Lower lobe of right lung (tissue), 2 donors: Measurements from ENCODE around the gene VWA8. TPM values are rescaled to one million over a fixed set of nuclear protein-coding genes. Genes with fewer than 3 reads are reported as not detected.
"Not testable (repeated sequence)": the region's sequence is repeated elsewhere in the genome, so short reads cannot be mapped to it uniquely, and the experiment has no call there.

Experiments
- ATAC-seq, 2 donors: fragments of 200-7000 bp; cut with Tn5 transposase; one replicate each; pipeline ENCODE4 v1.9.1; 2020 to 2022; ENCODE audit warnings: mild to moderate bottlenecking in 2 of 2, moderate library complexity in 2 of 2
- DNase-seq: peaks from one replicate; pipeline ENCODE4 v3.0.0-alpha.2; 2020
- H3K27ac ChIP-seq: fragments of 200-600 bp; one replicate; pipeline ENCODE4 v1.8.0; 2022
- H3K27me3 ChIP-seq: fragments of 200-600 bp; one replicate; pipeline ENCODE4 v1.8.0; 2022; ENCODE audit warnings: low read depth
- H3K36me3 ChIP-seq: fragments of 200-600 bp; one replicate; pipeline ENCODE4 v1.8.0; 2022; ENCODE audit warnings: mild to moderate bottlenecking
- H3K4me1 ChIP-seq: fragments of 200-600 bp; one replicate; pipeline ENCODE4 v1.8.0; 2022
- H3K4me3 ChIP-seq: fragments of 200-600 bp; one replicate; pipeline ENCODE4 v1.8.0; 2022; ENCODE audit warnings: mild to moderate bottlenecking
- H3K9me3 ChIP-seq: fragments of 200-600 bp; one replicate; pipeline ENCODE4 v1.8.0; 2022
- intact Hi-C: fragments of 100-400 bp; cut with DNase I; formaldehyde crosslinking; loops from one replicate; pipeline ENCODE4 v1.11.0; 2022
- total RNA-seq: library from RNA; stranded (reverse); fragmentation: NEBNext Ultra II Directional; extraction: Animal tissue kit (Norgen Biotek cat#: 25700); gene quantifications from one replicate; pipeline ENCODE4 v1.2.1, GENCODE V29; 2021
- TF ChIP-seq, protein P1 (sequence below): fragments of 200-600 bp; IDR thresholded peaks from one replicate; pipeline ENCODE4 v1.8.0; 2022; ENCODE audit warnings: antibody characterized with exemption, mild to moderate bottlenecking
- donor health status: DM: no; HTN: yes; CAD: no; lungs with severe emphysema.

The VWA8 gene
- total RNA-seq, 1 donor from 2014 or later, result 18.2 TPM

DNA sequence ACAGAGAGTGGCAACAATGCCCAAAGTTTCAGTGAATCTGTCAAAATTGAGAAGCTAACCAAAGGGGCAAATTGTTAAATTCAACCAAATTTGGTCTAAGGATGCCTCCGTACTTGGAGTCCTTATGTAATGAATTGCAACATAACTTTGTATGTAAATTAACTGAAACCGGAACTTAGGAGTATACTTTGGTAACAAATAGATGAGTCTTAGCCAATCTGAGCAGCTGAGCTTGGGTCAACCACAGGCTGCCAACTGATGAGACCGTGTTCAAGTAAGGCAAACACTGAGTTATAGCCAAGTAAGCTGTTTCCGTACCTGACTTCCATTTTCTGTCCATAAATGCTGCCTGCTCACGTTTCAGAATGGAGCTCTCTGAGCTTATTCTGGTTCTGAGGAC is 5.3 kb downstream of the VWA8 start:
- Histone ChIP-seq H3K27me3 (no peaks in the 10 kb centered on the region), H3K4me3 (no peak overlapping the region), H3K36me3 (no peaks in the 10 kb centered on the region), H3K27ac (no peak overlapping the region), H3K4me1 (peaks cover 10% of the 10 kb centered on the region), H3K9me3 (no peaks in the 10 kb centered on the region)
- ATAC-seq (peak; percentile 42 to 73), DNase-seq (peak; percentile 51)
- TF ChIP-seq, protein P1, sequence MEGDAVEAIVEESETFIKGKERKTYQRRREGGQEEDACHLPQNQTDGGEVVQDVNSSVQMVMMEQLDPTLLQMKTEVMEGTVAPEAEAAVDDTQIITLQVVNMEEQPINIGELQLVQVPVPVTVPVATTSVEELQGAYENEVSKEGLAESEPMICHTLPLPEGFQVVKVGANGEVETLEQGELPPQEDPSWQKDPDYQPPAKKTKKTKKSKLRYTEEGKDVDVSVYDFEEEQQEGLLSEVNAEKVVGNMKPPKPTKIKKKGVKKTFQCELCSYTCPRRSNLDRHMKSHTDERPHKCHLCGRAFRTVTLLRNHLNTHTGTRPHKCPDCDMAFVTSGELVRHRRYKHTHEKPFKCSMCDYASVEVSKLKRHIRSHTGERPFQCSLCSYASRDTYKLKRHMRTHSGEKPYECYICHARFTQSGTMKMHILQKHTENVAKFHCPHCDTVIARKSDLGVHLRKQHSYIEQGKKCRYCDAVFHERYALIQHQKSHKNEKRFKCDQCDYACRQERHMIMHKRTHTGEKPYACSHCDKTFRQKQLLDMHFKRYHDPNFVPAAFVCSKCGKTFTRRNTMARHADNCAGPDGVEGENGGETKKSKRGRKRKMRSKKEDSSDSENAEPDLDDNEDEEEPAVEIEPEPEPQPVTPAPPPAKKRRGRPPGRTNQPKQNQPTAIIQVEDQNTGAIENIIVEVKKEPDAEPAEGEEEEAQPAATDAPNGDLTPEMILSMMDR, result no peak
- intact Hi-C loops, result no loop called here

DNA sequence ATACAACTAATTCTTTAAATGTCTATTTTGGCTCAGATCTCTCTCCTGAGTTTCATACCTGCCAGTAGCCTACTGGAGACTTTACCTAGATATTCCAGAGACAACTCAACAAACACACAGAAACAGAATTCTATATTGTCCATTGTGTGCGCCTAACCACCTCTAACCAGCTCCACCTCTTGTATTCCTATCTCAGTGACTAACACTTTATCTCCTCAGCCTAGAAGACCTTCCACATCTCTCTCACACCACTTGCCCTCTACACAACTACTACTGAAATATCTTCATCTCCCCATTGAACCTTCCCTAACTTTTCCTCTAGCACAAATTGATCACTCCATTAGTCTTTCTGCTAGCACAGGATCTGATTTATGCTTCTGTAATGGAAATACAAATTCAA is 6.7 kb downstream of the VWA8 start:
- intact Hi-C loops, result no loop called here
- DNase-seq, result no peak

DNA sequence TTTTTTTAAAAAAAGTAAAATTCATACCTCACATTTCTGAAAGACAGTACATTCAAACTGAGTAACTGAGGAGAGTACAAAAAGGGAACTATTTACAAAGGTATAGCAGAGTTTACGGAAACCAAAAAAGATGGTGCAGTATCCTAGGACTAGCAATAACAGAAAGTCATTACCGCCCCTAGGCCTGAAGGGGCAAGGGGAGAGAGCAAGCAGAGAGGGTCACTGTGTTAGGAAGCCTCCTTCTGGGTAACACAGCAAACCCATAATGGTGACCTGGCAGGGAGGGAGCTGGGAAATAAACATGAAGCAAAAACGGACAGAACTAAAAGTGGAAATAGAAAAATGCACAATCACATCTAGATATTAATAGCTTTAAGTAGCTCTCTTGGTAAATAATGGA is 8.2 kb downstream of the VWA8 start:
- TF ChIP-seq, protein P1, result no peak
- no peaks in the 10 kb centered on the region for H3K27me3 ChIP-seq
- H3K4me3 ChIP-seq, result no peak overlapping the region
- no peaks in the 10 kb centered on the region for H3K36me3 ChIP-seq
- intact Hi-C loops, result no loop called here
- DNase-seq (no peak), ATAC-seq (no peak)
- H3K4me1 ChIP-seq, result no peaks in the 10 kb centered on the region
- H3K9me3 ChIP-seq, result no peaks in the 10 kb centered on the region
- H3K27ac ChIP-seq, result no peak overlapping the region

More for the DNA sequence above, 6.7 kb downstream of the VWA8 start:
- no peaks in the 10 kb centered on the region for H3K27me3 ChIP-seq
- TF ChIP-seq, protein P1, result no peak
- no peak overlapping the region for H3K27ac ChIP-seq
- no peaks in the 10 kb centered on the region for H3K9me3 ChIP-seq
- no peaks in the 10 kb centered on the region for H3K36me3 ChIP-seq
- no peaks in the 10 kb centered on the region for H3K4me1 ChIP-seq
- no peak overlapping the region for H3K4me3 ChIP-seq
- ATAC-seq, result no peak

DNA sequence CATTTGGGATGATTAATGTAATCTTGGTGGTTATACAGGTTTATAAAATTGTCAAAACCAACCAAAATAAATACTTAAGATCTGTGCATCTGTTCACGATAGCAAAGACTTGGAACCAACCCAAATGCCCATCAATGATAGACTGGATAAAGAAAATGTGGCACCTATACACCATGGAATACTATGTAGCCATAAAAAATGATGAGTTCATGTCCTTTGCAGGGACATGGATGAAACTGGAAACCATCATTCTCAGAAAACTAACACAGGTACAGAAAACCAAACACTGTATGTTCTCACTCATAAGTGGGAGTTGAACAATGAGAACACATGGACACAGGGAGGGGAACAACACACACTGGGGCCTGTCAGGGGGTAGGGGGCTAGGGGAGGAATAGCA is 11.8 kb downstream of the VWA8 start:
- H3K4me1 ChIP-seq, H3K36me3 ChIP-seq, DNase-seq, ATAC-seq, intact Hi-C loops, H3K27me3 ChIP-seq, H3K4me3 ChIP-seq, H3K27ac ChIP-seq: not testable (repeated sequence)
- H3K9me3 ChIP-seq, result peaks cover 11% of the 10 kb centered on the region

DNA sequence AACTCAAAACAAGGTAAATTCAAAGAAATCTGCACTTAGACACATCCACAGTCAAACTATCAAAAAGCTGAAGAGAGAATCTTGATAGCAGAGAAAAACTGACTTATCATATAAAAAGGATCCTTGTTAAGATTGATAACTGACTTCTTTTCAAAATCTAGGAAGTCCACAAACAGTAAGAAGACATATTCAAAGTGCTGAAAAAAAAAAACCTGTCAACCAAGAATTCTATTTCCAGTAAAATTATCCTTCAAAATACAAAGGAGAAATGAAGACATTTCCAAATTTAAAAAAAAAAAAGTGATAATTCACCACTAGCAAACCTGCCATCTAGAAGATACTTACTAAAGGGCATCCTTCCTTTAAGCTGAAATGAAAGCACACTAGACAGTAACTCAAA is 15.0 kb downstream of the VWA8 start:
- intact Hi-C loops, result no loop called here
- H3K4me3 ChIP-seq, result no peak overlapping the region
- H3K4me1 ChIP-seq, result no peaks in the 10 kb centered on the region
- TF ChIP-seq, protein P1, result no peak
- peaks cover 11% of the 10 kb centered on the region for H3K9me3 ChIP-seq
- no peak overlapping the region for H3K27ac ChIP-seq
- DNase-seq (no peak), ATAC-seq (no peak)
- H3K27me3 ChIP-seq, result no peaks in the 10 kb centered on the region
- H3K36me3 ChIP-seq, result no peaks in the 10 kb centered on the region

DNA sequence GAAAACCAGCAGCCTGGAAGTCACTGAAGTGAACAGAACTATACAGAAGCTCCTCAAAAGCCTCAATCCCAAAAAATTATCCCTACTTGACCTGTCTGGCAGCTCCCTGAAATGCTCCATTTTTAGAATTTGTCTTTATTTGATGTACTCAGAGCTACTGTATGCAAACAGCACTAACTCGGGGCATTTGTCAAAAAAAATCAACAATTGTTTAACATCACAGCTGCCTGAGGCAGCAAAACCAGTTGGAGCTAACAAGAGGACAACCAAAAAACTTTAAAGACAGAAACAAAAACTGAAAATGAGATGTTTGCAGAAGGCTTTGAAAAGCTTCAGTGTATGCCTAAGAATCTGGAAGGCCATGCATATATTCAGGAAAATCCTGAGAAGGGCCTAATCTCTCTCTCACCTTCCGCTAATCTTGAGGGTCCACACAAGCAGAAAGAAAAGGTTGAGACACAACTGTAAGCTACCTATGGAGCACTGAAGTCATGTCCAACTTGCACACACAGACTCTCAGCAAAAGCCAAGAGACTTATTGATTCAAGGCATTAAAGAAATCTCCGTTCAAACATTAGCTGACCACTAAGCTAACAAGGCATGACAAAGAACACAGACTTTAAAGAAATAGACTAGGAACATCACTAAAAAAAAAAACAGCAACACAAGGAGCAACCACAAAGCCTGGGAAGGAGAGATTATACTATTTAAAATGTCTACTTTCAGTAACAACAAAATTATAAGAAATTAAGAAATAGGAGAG is 16.1 kb downstream of the VWA8 start:
- Histone ChIP-seq H3K27me3 (no peaks in the 10 kb centered on the region), H3K9me3 (peaks cover 11% of the 10 kb centered on the region), H3K36me3 (no peaks in the 10 kb centered on the region), H3K4me3 (no peak overlapping the region), H3K4me1 (no peaks in the 10 kb centered on the region), H3K27ac (no peak overlapping the region)
- TF ChIP-seq, protein P1, result no peak
- ATAC-seq, result no peak
- intact Hi-C loops, result no loop called here
- DNase-seq, result no peak
